HT1080 (cell line): ENCODE measurements around the gene ERN2. TPM values are rescaled to one million over a fixed set of nuclear protein-coding genes. Genes with fewer than 3 reads are reported as not detected.
"Not testable (repeated sequence)": the region's sequence is repeated elsewhere in the genome, so short reads cannot be mapped to it uniquely, and the experiment has no call there.

Source experiments
- DNase-seq: peaks from one replicate; pipeline ENCODE4 v3.0.0-alpha.2; 2015; ENCODE audit warnings: low read depth
- total RNA-seq: library from RNA; depleted of rRNA; stranded (reverse); fragments of >200 nt; shearing (Covaris generic); gene quantifications from 2 replicates; pipeline ENCODE4 v1.2.3, GENCODE V29; 2014

Gene ERN2
- total RNA-seq, 1 experiment from 2014 or later: not detected

GRCh38 chr16:23722613-23723240 is 9.7 kb upstream of the ERN2 start:
- DNase-seq: not testable (repeated sequence)

- no peak for DNase-seq
These were observed 3.5 kb upstream of the ERN2 start for GRCh38 chr16:23716484-23716883.

- DNase-seq: no peak
These were observed 1.2 kb downstream of the ERN2 start for GRCh38 chr16:23711785-23712184.

GRCh38 chr16:23710504-23710903 is 2.5 kb downstream of the ERN2 start:
- DNase-seq: no peak

GRCh38 chr16:23710008-23710407 is 3.0 kb downstream of the ERN2 start:
- no peak for DNase-seq

- DNase-seq: no peak
These were observed 3.5 kb downstream of the ERN2 start for GRCh38 chr16:23709536-23709935.

GRCh38 chr16:23706439-23706838 is 6.6 kb downstream of the ERN2 start:
- peak; percentile 13 for DNase-seq

- DNase-seq: no peak
These were observed 7.5 kb downstream of the ERN2 start for GRCh38 chr16:23705517-23705902.

GRCh38 chr16:23704772-23705516 is 8.1 kb downstream of the ERN2 start:
- DNase-seq: no peak

- no peak for DNase-seq
These were observed 10.1 kb downstream of the ERN2 start for GRCh38 chr16:23702951-23703350.

GRCh38 chr16:23701045-23701444 is 12.0 kb downstream of the ERN2 start:
- no peak for DNase-seq

GRCh38 chr16:23700509-23700908 is 12.5 kb downstream of the ERN2 start:
- DNase-seq: no peak

GRCh38 chr16:23700093-23700492 is 12.9 kb downstream of the ERN2 start:
- no peak for DNase-seq

GRCh38 chr16:23699100-23699499 is 13.9 kb downstream of the ERN2 start:
- no peak for DNase-seq

- no peak for DNase-seq
These were observed 17.3 kb downstream of the ERN2 start for GRCh38 chr16:23695756-23696155.

- no peak for DNase-seq
These were observed 18.2 kb downstream of the ERN2 start for GRCh38 chr16:23694644-23695373.

- no peak for DNase-seq
These were observed 18.8 kb downstream of the ERN2 start for GRCh38 chr16:23694265-23694643.

- no peak for DNase-seq
These were observed 20.7 kb downstream of the ERN2 start for GRCh38 chr16:23692190-23692837.

- DNase-seq: peak; percentile 39
These were observed 21.4 kb downstream of the ERN2 start for GRCh38 chr16:23691483-23692189.

- no peak for DNase-seq
These were observed 22.1 kb downstream of the ERN2 start for GRCh38 chr16:23690771-23691482.
